ENCODE measurements around the gene TRIM34. TPM values are rescaled to one million over a fixed set of nuclear protein-coding genes. Genes with fewer than 3 reads are reported as not detected.

TRIM34 gene
- total and polyA plus RNA-seq, 2 of the 8 experiments (the other 6 are each of a cell fraction or from before 2014, with no cell fraction given) = 0.76 to 5.8 TPM

GRCh38 chr11:5591613-5592012 is 33.2 kb upstream of the TRIM34 start:
- H3K23ac ChIP-seq (ENCODE audit: insufficient read length) = no peak overlapping the region
- H4K91ac ChIP-seq (replicated peaks; ENCODE audit: insufficient read length, low read length) = no peak overlapping the region
- no peaks in the 10 kb centered on the region for H3K79me1 ChIP-seq (ENCODE audit: low read depth, low read length)
- no peak overlapping the region for H3K18ac ChIP-seq (ENCODE audit: extremely low read depth, low read length)
- H3K36me3 ChIP-seq (ENCODE audit: control insufficient read depth in 2 of 4, insufficient read depth in 4 of 4, low read length in 3 of 4) = no peaks in the 10 kb centered on the region
- H3K4me1 ChIP-seq (replicated peaks in 1 of 4; ENCODE audit: control insufficient read depth in 3 of 4, insufficient read depth in 4 of 4, low read length in 3 of 4) = peaks cover 0 to 4% (median 2%) of the 10 kb centered on the region in 4 experiments; a peak in 2 of 7 replicates
- H4K20me1 ChIP-seq (replicated peaks in 1 of 2; ENCODE audit: control insufficient read depth in 1 of 2, insufficient read depth in 2 of 2, low read length in 2 of 2) = no peaks in the 10 kb centered on the region
- H4K8ac ChIP-seq (ENCODE audit: extremely low read depth, insufficient read depth, low read length) = no peak overlapping the region
- no peak overlapping the region for H4K5ac ChIP-seq (ENCODE audit: insufficient read length, low read depth, low read length)
- no peak overlapping the region for H3K4ac ChIP-seq (replicated peaks; ENCODE audit: insufficient read length, low read depth, low read length)
- CTCF ChIA-PET (ENCODE audit: partially characterized antibody) = interaction anchor here (1.6 kb wide), 1 partner anchor 9 kb away, joined by 4 read pairs; no protein-coding TSS in a partner anchor
- H2BK120ac ChIP-seq (replicated peaks; ENCODE audit: low read depth, low read length) = no peak overlapping the region
- no peak for FAIRE-seq
- H3K56ac ChIP-seq (replicated peaks; ENCODE audit: insufficient read length, low read depth, low read length) = no peak overlapping the region
- no peak for DNase-seq (ENCODE audit: low read depth in 1 of 2, low spot score in 2 of 2)
- TF ChIP-seq CHD2 (IDR thresholded peaks at IDR 0.05; ENCODE audit: low read length) (no peak), E2F6 (IDR thresholded peaks at IDR 0.05) (no peak), POLR2AphosphoS5 (IDR thresholded peaks at IDR 0.05; ENCODE audit: low read depth, low read length) (no peak), TCF12 (IDR thresholded peaks at IDR 0.05; ENCODE audit: low read depth, low read length) (no peak), CHD1 (IDR thresholded peaks at IDR 0.05; ENCODE audit: low read depth, low read length) (no peak), POU5F1 (IDR thresholded peaks at IDR 0.05; ENCODE audit: low read depth, low read length) (no peak), BACH1 (IDR thresholded peaks at IDR 0.05; ENCODE audit: low read length) (no peak), CEBPB (IDR thresholded peaks at IDR 0.05; ENCODE audit: low read depth, low read length) (no peak), TEAD4 (IDR thresholded peaks at IDR 0.05; ENCODE audit: low read depth, low read length) (no peak), MAFK (IDR thresholded peaks at IDR 0.05; ENCODE audit: low read depth, low read length) (no peak), TAF1 (IDR thresholded peaks at IDR 0.05; ENCODE audit: low read depth, low read length) (no peak), RFX5 (IDR thresholded peaks at IDR 0.05; ENCODE audit: borderline replicate concordance, low read depth, low read length) (no peak), JUND (IDR thresholded peaks at IDR 0.05; ENCODE audit: low read length) (no peak), SRF (IDR thresholded peaks at IDR 0.05; ENCODE audit: low read depth, low read length) (no peak)
- no peak overlapping the region for H2BK15ac ChIP-seq (ENCODE audit: low read length)
- H3K27me3 ChIP-seq (replicated peaks in 1 of 4; ENCODE audit: control insufficient read depth in 3 of 4, extremely low read depth in 1 of 4, insufficient read depth in 3 of 4, low read length in 3 of 4) = no peaks in the 10 kb centered on the region; a peak in 1 of 7 replicates
- H3K4me2 ChIP-seq (ENCODE audit: insufficient read depth in 1 of 2, low read depth in 2 of 2, low read length in 2 of 2) = no peak overlapping the region
- no peaks in the 10 kb centered on the region; a peak in 1 of 4 replicates for H3K79me2 ChIP-seq (ENCODE audit: control insufficient read depth in 1 of 2, insufficient read depth in 2 of 2, low read length in 2 of 2)
- H3K9me3 ChIP-seq (ENCODE audit: insufficient read depth in 2 of 2, low read depth in 1 of 2, low read length in 1 of 2) = peaks cover 0 to 8% of the 10 kb centered on the region in 2 experiments; a peak in 1 of 4 replicates
- no peak overlapping the region for H3K9ac ChIP-seq (replicated peaks in 1 of 4; ENCODE audit: extremely low read depth in 1 of 4, low read depth in 3 of 4, low read length in 3 of 4)
- 88% methylated on average over 3 of the region's 3 CpGs; no CpG with 5 or more reads in 1 of the 2 experiments for WGBS, 2 experiments (ENCODE audit: extremely low coverage in 1 of 2, insufficient coverage in 1 of 2, insufficient read length in 1 of 2, insufficient replicate concordance in 2 of 2, low coverage in 1 of 2, low lambda C conversion rate in 2 of 2, missing lambda C conversion rate in 1 of 2)
- no peak overlapping the region for H3K4me3 ChIP-seq (ENCODE audit: extremely low read depth in 1 of 4, insufficient read depth in 2 of 4, low read depth in 3 of 4, low read length in 4 of 4)
- no peak overlapping the region for H2BK12ac ChIP-seq (ENCODE audit: low read depth, low read length)
- no peak overlapping the region for H2BK20ac ChIP-seq (ENCODE audit: low read length)
- H3K14ac ChIP-seq (ENCODE audit: insufficient read length) = no peak overlapping the region
- no peak overlapping the region for H3K27ac ChIP-seq (ENCODE audit: low read depth, low read length)
- POLR2A ChIA-PET (ENCODE audit: partially characterized antibody) = no interaction called here
- H3K23me2 ChIP-seq (ENCODE audit: low read depth, low read length) = peaks cover 4% of the 10 kb centered on the region; the same call in 1 of the 2 replicates
- no peak overlapping the region for H2AFZ ChIP-seq (ENCODE audit: low read length)
- H2AK5ac ChIP-seq (ENCODE audit: low read depth, low read length) = no peak overlapping the region
- no peak overlapping the region for H2BK5ac ChIP-seq (ENCODE audit: low read depth, low read length)
